NT2/D1 (cell line): Measurements from ENCODE around the gene RAP1A.

ENCODE experiments used
- DNase-seq: peaks from one replicate; pipeline ENCODE4 v3.0.0-alpha.2; 2011; ENCODE audit warnings: low read depth, low spot score
- H3K27me3 ChIP-seq: 2 replicates; pipeline ENCODE4 v1.6.0; 2011; ENCODE audit warnings: mild to moderate bottlenecking; ENCODE audit not compliant: insufficient read length, insufficient read depth
- H3K36me3 ChIP-seq: 2 replicates; pipeline ENCODE4 v1.6.1; 2011; ENCODE audit warnings: mild to moderate bottlenecking, low read length, mixed read lengths; ENCODE audit not compliant: insufficient read depth, insufficient read length
- H3K4me1 ChIP-seq: 2 replicates; pipeline ENCODE4 v1.5.1; 2011; ENCODE audit not compliant: insufficient read depth, insufficient read length
- H3K4me3 ChIP-seq: 2 replicates; pipeline ENCODE4 v1.5.1; 2011; ENCODE audit warnings: low read depth; ENCODE audit not compliant: insufficient read length
- H3K9ac ChIP-seq: 2 replicates; pipeline ENCODE4 v1.6.0; 2011; ENCODE audit warnings: low read depth; ENCODE audit not compliant: insufficient read length
- H3K9me3 ChIP-seq: 2 replicates; pipeline ENCODE4 v1.5.1; 2011; ENCODE audit warnings: mild to moderate bottlenecking, low read length; ENCODE audit not compliant: insufficient read depth
- SUZ12 ChIP-seq: IDR thresholded peaks from 2 replicates; pipeline ENCODE4 v1.6.1; 2011; ENCODE audit not compliant: insufficient read length, insufficient read depth; ENCODE audit errors: extremely low read depth
- YY1 ChIP-seq: IDR thresholded peaks from 2 replicates; pipeline ENCODE4 v1.6.1; 2011; ENCODE audit not compliant: insufficient read length, insufficient read depth
- ZNF274 ChIP-seq: IDR thresholded peaks from 2 replicates; pipeline ENCODE4 v1.6.1; 2011; ENCODE audit warnings: mild to moderate bottlenecking, low read depth, low read length

Gene RAP1A

GRCh38 chr1:111762332-111762731 lies 142.7 kb downstream of the RAP1A start:
- Histone ChIP-seq H3K36me3 (peaks cover 96% of the 10 kb centered on the region), H3K4me1 (no peaks in the 10 kb centered on the region), H3K4me3 (no peak overlapping the region), H3K9ac (no peak overlapping the region), H3K9me3 (no peaks in the 10 kb centered on the region), H3K27me3 (no peaks in the 10 kb centered on the region)
- TF ChIP-seq ZNF274 (no peak), YY1 (no peak), SUZ12 (no peak)
- no peak for DNase-seq
